GM12892 (cell line): ENCODE results near the gene HPCAL1.

Experiments used
- DNase-seq: peaks from one replicate; pipeline ENCODE4 v3.0.0; 2011; ENCODE audit not compliant: insufficient read length
- FAIRE-seq: peaks from 2 replicates; lab custom pipeline; 2011; peaks lifted over from hg19 to GRCh38; lab: Jason Lieb, UNC
- POLR2A ChIP-seq: IDR thresholded peaks from 2 replicates; pipeline ENCODE4 v1.6.1; 2011; ENCODE audit warnings: low read depth, low read length, control low read depth
- POLR2AphosphoS5 ChIP-seq: IDR thresholded peaks from 2 replicates; pipeline ENCODE4 v1.6.1; 2011; ENCODE audit warnings: low read depth, low read length, control low read depth
- TAF1 ChIP-seq: IDR thresholded peaks from 2 replicates; pipeline ENCODE4 v1.6.1; 2011; ENCODE audit warnings: low read depth, mild to moderate bottlenecking, control low read depth, low read length, borderline replicate concordance

Gene HPCAL1

DNA sequence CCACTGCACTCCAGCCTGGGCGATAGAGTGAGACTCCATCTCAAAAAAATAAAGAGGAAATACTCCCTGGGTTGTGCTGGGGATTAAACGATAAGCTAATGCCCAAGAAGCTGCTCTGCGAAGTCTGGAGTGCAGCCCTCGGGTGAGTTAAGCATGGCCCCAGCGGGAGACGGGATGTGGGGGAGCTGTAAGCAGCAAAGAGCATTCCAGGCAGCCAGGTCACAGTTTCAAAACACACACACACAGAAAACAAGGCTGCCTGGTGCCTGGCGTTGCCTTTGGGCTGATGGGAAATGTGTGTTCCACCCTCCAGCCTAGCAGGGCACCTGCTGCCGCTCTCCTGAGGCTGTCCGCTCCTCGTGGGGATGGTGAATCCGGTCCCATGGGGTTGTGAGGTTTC, 121.3 kb downstream of the HPCAL1 start:
- FAIRE-seq (no peak), DNase-seq (no peak)
- TF ChIP-seq TAF1 (no peak), POLR2AphosphoS5 (no peak), POLR2A (no peak)

DNA sequence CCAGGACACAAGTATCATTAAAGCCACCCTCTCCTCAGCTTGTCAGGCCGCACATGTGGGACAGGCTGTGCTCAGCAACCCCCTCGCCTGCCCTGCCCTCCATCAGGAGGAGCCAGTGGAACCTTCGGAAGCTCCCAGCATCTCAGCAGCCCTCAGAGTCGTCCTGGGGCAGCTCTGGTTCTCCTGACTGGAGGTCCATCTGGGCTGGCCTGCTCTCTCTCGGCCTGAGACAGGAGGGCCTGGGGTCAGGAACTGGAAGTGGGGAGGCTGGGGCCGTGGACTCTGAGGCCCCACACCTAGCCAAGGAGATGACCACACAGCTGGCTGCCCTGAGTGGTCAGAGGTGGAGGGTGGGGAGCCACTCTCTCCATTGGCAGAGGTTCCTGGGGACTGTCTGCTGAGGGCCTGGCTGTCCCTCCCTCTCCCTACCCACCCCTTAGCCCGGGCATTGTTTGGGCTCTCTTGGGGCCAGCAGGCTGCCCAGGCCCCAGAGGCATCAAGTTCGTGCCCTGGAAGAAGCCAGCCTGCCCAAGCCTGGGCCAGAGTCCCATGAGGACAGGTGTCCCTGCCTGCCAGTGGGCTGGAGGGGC, 122.3 kb downstream of the HPCAL1 start:
- TF ChIP-seq POLR2AphosphoS5, result no peak
- no peak for TF ChIP-seq TAF1
- TF ChIP-seq POLR2A, result no peak
- DNase-seq (no peak), FAIRE-seq (no peak)

DNA sequence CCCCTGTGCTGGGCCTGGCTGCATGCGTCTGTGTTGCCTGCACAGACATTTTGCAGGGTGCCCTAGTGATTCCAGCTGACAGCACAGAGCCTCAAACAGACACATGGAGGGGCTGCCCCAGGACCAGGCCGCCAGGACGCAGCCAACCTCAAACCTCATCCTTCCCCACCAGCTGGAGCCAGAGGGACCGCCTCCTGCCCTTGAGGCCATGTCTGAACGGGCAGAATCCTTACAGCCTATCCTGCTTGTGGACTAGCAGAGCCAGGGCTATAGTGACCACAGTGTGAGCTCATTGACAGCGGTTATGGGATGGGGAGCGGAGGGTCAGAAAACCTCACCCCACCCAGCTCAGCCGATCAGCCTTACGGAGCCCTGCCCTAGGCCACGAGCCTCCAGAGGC, 123.0 kb downstream of the HPCAL1 start:
- DNase-seq (no peak), FAIRE-seq (no peak)
- TF ChIP-seq TAF1 (no peak), POLR2A (no peak), POLR2AphosphoS5 (no peak)

DNA sequence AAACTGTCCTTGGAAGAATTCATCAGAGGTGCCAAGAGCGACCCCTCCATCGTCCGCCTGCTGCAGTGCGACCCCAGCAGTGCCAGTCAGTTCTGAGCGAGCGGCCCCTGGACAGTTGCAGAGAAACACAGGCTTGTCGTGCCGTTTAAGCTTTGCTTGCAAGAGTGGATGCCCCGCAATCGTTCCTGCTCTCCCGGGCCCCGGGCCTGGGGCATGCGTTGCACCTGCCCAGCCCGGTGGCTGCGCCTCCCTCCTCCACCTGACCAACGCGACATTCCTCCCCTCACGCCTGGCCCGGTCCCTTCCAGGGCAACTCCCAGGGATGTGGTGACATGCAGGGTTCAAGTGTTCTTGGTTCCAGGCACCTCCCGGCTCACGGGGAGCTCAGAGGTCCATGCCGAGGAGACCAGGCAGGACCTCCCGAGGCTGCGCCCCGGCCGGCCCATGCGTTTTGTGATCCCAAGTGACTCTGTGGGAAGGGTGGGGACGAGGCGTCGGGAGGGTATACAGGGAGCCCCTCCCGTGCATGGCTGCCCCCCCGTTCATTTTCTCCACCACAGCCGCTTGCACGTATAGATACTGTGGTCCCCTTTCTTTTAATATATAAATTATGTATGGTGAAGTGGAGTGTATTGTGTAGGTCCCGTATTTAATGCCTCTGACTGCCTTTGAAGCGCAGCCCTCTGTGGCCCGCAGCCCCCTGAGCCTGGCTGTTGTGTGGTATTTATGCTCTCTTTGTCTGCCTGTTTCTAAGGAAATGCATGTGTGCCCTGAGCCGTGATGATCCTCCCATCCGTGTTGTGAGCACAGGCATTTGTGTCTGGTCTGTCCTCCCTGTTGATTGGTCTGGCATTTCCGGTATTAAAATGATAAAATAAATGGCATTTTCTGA, 124.3 kb downstream of the HPCAL1 start:
- DNase-seq (no peak), FAIRE-seq (no peak)
- no peak for TF ChIP-seq POLR2A
- no peak for TF ChIP-seq TAF1
- TF ChIP-seq POLR2AphosphoS5, result no peak

GRCh38 chr2:10427618-10427949, 124.9 kb downstream of the HPCAL1 start:
- TF ChIP-seq POLR2A (no peak), TAF1 (no peak), POLR2AphosphoS5 (no peak)
- FAIRE-seq (no peak), DNase-seq (no peak)

- DNase-seq (no peak), FAIRE-seq (no peak)
- TF ChIP-seq TAF1 (no peak), POLR2A (no peak), POLR2AphosphoS5 (no peak)
Measured at GRCh38 chr2:10428355-10428754, 125.7 kb downstream of the HPCAL1 start.

GRCh38 chr2:10428924-10429323, 126.2 kb downstream of the HPCAL1 start:
- TF ChIP-seq TAF1 (no peak), POLR2AphosphoS5 (no peak)
- FAIRE-seq (no peak), DNase-seq (no peak)

- FAIRE-seq, result peak; percentile 30
- TF ChIP-seq POLR2A (no peak), POLR2AphosphoS5 (no peak), TAF1 (no peak)
- no peak for DNase-seq
Measured at GRCh38 chr2:10430886-10431622, 128.3 kb downstream of the HPCAL1 start.

DNA sequence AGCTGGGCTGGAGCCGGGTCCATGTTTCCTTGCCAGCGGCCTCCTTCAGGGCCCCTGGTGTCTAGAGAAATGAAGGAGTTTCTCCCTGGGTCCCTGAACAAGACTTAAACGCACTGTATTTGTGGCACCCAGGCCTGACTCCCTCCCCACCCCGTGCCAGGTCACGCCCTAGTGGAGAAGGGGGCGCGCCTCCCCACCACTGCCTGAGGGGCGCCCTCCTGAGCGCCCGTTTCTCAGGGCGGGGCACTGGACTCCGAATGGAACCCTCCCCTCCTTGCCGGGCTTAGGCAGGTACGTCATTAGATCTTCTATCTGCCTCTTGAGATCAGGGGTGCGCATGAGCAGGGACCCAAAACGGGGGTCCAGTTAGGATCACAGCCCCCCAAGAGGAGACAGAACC, 129.1 kb downstream of the HPCAL1 start:
- FAIRE-seq, result peak; percentile 9
- no peak for TF ChIP-seq POLR2A
- TF ChIP-seq POLR2AphosphoS5, result no peak
- TF ChIP-seq TAF1, result no peak

GRCh38 chr2:10432311-10433181, 129.8 kb downstream of the HPCAL1 start:
- no peak for DNase-seq
- no peak for FAIRE-seq

More for the DNA sequence above, 129.1 kb downstream of the HPCAL1 start:
- DNase-seq, result no peak

DNA sequence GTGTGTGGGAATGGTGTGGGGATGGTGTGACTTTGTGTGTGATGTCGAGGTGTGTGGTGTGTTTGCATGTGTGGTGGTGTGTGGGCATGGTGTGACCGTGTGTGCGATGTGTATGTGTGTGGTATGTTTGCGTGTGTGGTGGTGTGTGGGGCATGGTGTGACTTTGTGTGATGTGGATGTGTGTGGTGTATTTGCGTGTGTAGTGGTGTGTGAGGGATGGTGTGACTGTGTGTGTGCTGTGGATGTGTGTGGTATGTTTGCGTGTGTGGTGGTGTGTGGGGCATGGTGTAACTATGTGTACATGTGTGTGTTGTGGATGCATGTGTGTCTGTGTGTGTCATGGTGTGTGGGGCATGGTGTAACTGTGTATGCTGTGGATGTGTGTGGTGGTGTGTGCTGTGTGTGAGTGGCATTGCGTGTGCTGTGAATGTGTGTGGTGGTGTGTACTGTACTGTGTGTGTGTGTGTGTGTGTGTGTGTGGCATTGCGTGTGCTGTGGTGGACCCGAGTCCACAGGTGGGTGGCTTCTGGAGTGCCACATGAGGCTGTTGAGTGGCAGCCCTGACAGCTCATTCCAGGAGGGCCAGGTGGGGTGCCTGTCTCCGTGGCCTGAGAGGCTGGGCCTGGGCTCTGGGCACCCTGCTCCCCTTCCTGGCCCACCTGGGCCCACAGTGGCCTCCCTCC, 130.7 kb downstream of the HPCAL1 start:
- FAIRE-seq (peak; percentile 80), DNase-seq (no peak)
- TF ChIP-seq POLR2AphosphoS5 (no peak), TAF1 (no peak), POLR2A (no peak)

More at GRCh38 chr2:10432311-10433181, 129.8 kb downstream of the HPCAL1 start:
- TF ChIP-seq POLR2AphosphoS5, result no peak
- no peak for TF ChIP-seq POLR2A
- TF ChIP-seq TAF1, result no peak
